Islet precursor cell (in vitro differentiated cells): Measurements from ENCODE around the gene OVAAL.

Source experiments
- DNase-seq: peaks from one replicate; pipeline ENCODE4 v3.0.0-alpha.2; 2018

OVAAL gene

DNA sequence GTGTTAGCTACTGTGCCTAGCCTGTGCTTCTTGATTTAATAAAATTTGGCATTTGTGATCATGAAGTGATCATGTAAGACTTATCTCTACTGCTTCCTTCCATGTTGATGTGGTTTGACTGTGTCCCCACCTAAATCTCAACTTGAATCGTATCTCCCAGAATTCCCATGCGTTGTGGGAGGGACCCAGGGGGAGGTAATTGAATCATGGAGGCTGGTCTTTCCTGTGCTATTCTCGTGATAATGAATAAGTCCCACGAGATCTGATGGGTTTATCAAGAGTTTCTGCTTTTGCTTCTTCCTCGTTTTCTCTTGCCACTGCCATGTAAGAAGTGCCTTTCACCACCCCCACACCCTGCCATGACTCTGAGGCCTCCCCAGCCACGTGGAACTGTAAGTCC lies at the start of gene OVAAL:
Gene OVAAL, plus strand, starts transcription at position 301 of the 400 bp plus-strand sequence.
- no peak for DNase-seq

DNA sequence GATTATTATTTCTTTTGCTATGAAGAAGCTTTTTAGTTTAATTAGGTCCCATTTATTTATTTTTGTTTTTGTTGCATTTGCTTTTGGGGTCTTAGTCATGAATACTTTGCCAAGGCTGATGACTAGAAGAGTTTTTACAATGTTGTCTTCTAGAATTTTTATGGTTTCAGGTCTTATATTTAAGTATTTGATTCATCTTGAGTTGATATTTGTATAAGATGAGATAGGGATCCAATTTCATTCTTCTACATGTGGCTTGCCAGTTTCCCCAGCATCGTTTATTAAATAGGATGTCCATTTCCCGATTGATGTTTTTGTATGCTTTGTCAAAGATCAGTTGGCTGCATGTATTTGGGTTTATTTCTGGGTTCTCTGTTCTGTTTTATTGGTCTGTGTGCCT lies 47.9 kb upstream of the OVAAL start:
- DNase-seq = no peak

DNA sequence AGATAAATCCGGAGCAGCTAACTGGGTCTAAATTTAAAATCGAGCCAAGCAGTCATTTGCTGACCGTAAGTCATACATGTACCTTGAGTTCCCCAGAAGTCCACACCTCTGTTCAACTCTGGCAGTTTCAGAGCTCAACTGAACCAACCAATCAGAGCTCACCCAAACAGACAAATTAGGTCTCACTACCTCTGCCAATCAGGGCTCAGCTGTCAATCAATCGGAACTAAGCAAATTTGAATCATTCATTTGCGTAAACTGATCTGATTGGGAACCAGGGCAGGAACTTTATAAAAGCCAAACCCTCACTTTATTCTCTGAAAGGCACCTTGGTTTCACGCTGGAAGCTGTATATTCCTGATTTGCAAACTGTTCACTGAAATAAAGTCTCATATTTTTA lies 45.2 kb upstream of the OVAAL start:
- DNase-seq = no peak

DNA sequence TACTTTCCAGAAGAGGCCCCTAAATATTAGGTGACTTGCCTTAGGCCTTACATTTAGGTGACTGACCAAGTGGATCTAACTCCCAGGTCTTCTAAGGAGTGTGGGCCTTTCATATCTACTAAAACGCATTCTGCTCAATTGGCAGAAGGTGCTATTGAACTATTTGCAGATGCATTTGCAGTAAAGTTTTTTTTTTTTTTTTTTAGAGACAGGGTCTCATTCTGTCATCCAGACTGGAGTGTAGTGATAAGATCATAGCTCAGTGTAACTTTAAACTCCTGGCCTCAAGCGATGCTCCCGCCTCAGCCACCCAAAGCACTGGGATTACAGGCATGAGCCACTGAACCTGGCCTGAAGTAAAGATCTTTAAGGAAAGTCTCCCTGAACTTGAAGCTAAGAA lies 43.4 kb upstream of the OVAAL start:
- DNase-seq = peak; percentile 66

DNA sequence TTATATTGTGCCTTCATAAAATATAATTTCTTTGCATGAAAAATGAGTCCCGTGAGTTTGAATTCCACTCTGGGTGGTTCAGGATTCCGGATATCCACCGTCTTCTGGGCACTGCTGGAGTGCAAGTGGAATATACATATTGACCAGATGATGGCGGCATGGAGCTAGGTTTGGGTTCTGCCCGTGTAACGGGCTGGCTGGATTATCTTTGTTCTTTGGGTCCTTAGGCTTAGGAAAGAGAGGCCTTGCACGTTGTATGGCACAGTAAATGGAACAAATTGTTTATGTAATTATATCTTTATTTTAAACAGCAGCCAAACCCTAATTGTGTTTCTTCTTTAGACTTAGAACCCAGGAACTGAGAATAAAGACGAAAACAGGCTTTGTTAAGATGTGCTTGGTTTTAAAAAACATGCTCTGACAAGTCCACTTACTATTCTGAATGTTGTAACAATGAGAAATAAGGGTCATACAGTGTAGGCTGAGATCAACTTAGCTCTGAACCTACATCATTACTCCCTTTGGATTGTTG lies 42.8 kb upstream of the OVAAL start:
- peak; percentile 86 for DNase-seq

DNA sequence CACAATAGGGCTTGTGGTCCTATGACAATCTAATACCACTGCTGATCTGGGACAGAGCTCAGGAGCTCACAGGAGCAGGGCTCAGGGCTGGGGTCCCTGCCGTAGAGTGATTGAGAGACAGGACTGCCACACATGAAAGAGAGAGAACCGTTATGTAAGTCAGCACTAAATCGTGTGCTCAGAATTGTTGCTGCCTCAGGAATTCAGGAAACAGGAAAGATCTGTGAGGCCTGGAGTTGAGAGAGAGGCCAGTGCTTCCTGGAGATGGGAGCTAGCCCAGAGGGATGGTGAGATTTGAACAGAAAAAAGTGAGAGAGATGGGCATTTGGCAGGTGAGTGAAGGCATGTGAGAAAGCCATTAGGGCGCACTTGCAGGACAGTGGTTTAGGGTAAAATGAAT lies 38.9 kb upstream of the OVAAL start:
- no peak for DNase-seq

DNA sequence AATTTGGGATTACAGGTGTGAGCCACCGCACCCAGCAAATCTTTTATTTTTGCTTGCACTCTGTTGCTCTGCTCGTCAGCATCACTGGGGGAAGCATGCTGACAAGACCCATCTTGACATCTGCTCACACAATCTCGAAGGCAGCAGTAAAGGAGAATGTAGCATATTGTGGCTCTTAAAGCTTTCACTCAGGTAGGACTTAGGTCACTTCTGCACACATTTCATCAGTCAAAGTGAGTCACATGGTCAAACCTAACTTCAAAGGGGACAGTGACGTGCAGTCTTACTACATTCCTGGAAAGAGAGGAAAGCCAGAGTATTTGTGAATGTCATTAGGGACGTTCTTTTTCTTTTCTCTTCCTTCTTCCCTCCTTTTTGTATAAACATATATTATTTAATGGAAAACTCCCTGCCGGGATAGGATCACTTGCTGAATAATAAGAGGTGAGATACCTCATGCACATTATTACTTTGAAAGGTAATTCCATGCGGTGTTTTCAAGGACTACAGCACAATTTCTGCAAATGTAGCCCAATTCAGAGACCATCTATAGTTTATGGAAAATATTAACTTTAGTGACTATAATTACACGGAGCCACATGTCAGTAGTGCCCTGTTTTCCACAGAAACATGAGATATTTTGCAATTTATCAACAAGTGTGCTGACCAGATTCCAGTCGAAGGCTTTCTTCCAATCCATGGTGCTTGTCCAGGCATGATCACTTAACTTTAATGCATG lies 37.1 kb upstream of the OVAAL start:
- DNase-seq = peak; percentile 87

DNA sequence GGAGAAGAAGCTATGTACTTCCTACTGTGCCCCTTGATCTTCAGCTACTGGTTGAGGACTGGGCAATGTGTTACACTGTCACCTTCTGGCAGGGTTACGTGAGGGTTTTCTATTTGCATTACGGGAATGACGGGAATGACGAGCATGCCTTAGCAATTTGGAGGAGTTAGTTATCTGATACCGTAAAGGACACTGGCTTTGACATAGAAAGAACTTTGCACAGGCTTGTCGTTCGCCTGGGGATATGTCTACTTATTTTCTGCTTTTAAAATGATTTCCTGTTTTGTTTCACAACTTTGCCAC lies 36.6 kb upstream of the OVAAL start:
- DNase-seq = peak; percentile 91

DNA sequence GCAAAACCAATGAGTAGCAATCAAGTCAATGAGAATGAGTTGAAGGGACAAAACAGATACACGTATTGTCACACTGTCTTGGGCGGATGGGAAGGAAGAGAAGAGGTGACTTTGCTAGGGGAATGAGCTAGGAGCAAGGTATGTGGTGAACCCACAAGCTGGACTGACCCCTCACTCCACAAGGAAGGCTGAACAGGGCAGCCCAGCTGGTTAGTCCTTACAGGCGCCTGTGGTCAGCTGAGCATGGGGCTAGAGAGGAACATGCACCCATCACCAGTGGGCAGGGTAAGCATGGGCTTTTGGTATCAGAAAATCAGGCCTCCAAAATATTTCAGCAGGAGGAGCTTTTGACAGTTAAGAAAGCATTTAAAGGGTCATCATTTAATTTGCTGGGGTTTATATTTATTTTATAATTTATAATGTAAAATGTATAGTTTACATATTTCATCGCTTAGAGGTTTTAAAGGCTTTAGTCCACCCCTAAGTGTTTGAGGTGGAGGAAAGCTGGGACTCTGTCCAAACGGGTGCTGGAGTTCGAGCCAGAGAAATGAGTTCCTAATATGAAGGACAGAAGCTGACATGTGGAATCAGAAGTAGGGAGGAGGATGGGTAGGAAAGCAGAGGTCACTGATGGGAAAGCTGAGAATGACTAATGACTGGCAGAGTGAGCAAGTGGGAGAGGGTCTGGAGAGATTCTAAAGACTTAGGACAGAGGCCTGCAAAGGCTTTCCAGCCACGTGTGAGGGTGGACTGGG lies 34.4 kb upstream of the OVAAL start:
- no peak for DNase-seq

DNA sequence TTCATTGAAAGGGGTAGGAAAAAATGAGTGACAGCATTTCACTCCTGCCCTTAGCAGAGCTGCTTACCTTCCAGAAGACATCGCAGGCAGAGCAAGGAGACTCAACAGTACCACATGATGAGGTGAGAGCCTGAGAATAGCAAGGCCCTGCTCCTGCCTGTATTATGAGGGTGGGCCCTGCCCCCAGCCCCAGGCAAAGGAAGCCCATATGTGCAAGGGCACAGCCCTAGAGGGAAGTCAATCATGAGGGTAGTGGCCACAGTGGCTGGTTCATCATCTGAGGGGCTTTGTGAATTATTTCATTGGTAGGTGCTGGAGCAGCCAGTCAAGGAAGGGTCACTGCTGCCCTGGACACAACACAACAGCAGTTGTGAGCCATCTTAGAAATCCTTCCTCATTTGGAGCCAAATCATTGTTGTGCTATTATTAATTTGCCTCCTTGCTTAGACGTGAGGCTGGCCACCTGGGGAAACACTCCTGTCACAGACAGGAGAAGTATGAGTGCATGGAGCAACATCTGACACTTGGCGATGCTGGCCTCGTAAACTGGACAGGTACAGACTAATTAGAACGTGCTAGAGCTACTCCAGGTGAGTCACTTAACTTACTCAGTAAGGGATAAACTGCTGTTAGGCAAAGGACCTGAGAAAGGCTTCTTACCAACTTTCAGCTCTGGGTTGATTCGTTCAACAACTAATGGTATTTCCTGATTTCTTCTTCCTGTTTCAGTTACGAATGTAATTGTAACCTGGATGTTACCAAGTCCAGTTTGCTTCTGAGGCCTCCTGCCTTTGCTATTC lies 33.6 kb upstream of the OVAAL start:
- no peak for DNase-seq

DNA sequence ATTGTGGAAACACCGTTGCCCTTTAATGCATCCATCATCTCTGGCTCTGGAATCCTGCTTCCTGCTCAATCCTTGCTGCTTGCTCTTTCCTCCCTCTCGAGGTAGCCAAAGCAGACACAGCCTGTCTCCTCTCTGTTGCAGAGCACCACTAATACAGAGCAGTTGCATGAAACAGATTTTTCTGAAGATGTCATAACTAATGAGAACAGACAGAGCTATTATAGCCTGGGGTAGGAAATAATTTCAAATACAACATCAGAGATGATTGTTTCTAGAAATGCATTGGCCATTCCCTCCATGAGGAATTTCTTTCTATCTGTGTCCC lies 33.1 kb upstream of the OVAAL start:
- DNase-seq = no peak

DNA sequence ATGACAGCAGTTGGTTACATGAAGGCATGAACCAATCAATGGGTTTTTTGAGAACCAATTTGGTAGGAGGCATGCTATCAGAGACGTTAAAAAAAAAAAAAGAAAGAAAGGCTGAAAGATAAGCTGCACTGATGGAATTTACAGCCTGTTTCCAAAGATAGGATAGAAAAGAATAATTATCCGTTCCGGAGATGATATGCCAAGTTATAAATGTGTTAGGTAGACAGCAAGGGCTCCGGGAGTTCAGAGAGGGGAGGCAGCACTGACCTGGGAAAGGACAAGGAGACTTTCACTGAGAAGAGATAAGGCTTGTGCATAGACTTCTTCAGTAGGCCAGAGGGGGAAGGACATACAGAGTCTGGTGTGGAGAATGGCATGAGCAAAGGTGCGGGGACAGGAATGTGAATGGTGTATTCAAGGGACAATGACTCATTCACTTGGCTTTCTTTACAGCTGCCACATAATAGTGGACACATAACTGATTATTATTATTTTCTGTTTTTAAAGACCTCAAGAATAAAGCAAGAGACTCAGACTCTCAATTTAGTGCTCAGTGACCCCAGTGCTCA lies 31.6 kb upstream of the OVAAL start:
- peak; percentile 74 for DNase-seq

DNA sequence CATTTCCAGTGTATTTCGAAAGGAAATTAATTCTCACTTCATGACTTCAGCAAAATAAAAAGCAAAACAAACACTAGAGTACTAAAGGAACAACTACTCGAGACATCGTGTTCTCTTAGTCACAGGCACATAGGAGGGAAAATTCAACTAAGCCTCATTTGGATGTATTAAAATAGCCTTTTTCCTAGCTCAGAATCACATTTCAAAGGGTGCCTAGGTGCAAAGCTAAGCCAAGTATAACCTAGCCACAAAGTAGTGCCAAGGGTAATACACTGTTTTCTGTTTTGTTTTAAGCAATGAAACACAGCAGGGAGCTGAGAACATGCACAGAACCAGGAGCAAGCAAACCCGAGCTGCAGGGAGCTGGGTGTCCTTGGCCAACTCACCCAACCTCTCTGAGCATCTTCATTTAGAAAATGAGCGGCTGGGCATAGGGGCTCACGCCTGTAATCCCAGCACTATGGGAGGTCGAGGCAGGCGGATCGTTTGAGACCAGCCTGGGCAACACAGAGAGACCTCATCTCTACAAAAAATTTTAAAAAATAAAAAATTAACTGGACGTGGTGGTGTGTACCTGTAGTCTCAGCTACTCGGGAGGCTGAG lies 29.8 kb upstream of the OVAAL start:
- no peak for DNase-seq

DNA sequence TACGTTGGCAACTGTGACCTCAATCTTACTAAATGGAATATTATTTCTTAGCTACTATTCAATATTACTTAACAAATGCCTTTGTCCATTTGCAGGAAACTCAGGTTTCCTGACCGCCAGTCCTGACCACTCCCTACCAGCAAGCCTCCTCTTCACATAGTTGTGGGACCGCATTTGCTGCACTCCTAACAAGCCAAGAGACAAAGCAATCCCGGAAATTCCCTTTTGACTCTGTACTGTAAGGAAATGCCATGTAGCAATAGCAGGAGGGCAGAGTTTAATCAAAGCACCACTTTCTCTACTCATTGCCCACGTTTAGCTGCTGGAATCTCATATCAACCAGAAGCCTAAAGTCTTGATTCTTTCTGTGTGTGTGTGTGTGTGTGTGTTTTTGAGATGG lies 28.3 kb upstream of the OVAAL start:
- no peak for DNase-seq

DNA sequence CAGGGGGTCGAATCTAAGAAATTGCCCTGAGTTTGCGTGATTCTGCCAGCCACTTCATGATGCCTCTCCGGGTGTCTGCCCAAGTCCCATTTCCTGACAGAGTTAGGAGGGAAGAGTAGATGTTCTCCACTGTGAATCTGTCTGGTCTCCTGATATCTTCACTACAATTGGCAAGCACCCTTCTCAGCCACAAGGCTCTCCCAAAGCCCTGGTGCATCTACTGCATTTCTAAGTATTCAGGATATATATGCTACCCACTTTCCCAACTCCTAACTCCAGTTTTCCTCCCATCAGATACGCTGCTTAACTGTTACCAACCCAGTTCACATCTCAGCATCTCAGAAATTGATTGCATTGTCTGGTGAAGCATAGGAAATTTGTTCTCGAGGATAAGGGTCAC lies 25.9 kb upstream of the OVAAL start:
- DNase-seq = no peak

DNA sequence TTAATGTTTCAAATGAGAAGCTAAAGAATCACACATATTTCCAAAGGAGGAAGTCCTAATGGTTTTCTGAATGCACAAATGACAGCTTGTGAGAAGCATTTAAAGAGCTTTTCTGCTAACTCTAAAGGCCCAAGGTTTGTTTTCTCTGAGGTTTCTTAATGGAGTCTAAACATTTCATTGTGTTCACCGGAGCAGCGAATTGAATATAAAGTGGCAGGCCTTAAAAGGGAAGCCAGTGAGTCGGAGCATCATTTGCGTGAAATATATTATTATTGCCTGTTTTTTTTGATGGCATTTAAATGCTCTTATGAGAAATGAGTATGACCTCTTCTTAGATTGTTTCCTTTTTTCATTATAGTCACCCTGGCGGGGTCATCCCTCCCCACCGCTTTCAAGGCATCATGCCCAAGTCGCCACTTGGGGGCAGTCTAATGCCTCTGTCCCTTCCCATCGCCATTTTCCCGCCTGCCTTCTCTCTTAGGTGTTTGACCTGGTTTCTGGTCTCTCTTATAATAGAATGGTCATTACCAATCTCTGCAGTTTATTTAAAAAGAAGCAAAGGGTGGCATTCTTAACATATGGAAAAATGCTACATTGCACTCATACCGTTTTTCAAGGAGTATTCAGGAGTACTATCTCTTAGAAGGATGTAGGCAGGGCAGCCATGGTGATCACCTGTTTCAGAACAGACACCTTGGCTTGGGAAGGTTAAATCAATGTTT lies 25.3 kb upstream of the OVAAL start:
- peak; percentile 77 for DNase-seq

DNA sequence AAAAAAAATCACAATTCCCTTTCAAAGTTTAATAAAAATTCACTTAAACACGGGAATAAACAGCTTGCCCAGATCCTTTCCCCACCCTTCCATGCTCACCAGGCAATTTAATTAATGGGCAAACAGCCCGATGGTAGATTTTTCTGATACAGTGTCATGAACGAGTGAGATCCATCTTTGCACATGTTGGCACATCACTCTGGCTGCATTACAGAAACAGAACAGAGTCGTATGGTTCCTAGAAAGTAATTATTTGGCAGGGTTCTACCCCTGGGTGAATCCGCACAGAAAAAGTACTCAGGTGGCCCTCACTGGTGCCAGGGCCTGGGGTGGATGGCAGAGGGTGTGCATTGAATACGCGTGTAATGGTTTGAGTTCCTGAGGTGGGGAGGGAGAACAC lies 24.6 kb upstream of the OVAAL start:
- no peak for DNase-seq

DNA sequence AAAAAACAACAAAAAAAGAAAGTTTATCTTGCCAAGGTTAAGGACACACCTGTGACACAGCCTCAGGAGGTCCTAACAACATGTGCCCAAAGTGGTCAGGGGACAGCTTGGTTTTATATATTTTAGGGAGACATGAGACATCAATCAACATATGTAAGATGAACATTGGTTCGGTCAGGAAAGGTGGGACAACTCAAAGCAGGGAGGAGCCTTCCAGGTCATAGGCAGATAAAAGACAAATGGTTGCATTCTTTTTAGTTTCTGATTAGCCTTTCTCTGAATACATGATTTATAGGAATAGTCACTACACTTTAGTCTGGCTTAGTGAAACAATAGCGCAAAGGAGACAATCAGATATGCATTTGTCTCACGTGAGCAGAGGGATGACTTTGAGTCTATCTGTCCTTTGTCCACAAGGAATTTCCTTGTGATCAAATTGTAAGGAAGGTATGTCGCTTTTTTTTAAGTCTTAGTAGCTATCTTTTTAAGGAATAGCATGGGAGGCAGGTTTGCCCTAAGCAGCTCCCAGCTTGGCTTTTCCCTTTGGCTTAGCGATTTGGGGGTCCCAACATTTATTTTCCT lies 23.3 kb upstream of the OVAAL start:
- no peak for DNase-seq

DNA sequence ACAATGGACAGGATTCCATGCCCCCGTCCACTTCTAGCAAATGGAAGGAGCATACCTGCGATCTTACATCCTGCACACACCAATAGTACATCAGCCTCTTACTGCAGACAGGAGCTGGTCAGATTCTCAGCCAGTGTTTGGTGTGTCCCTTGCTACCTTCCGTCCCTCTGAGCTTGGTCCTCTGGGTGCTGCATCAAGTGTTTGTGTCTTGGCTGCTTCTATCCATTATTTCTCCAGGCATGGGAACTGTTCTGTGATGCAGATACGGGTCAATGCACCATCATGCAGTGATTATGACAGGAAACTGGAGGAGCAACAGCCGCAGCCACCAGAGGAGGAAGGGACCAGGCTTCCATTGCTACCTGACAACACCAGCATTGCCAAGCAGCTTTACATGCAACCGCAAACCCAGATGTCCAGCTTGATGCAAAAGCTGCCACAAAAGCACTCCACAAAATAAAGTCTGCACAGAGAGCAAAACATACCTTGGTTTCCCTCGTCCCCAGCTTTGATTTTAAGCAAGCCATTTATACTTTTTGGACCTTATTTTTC lies 21.9 kb upstream of the OVAAL start:
- no peak for DNase-seq

DNA sequence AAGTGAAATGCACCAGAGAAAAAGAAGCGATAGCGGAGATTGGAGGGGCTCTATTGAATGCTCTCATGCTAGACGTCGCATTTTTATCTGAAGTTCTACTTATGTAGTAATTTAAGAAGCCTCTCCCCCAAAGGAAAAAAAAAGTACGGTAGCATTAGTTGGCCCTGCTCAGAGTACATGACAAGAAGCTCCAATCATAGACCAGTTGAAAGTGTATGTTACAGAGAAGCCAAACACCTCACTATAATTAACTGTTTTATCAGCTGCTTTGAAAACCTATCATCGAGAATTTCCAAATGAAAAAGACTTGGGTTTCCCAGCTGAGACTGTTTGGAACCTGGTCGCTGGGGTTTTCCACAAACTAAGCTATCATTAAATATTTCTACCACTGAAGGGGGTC lies 19.6 kb upstream of the OVAAL start:
- no peak for DNase-seq

DNA sequence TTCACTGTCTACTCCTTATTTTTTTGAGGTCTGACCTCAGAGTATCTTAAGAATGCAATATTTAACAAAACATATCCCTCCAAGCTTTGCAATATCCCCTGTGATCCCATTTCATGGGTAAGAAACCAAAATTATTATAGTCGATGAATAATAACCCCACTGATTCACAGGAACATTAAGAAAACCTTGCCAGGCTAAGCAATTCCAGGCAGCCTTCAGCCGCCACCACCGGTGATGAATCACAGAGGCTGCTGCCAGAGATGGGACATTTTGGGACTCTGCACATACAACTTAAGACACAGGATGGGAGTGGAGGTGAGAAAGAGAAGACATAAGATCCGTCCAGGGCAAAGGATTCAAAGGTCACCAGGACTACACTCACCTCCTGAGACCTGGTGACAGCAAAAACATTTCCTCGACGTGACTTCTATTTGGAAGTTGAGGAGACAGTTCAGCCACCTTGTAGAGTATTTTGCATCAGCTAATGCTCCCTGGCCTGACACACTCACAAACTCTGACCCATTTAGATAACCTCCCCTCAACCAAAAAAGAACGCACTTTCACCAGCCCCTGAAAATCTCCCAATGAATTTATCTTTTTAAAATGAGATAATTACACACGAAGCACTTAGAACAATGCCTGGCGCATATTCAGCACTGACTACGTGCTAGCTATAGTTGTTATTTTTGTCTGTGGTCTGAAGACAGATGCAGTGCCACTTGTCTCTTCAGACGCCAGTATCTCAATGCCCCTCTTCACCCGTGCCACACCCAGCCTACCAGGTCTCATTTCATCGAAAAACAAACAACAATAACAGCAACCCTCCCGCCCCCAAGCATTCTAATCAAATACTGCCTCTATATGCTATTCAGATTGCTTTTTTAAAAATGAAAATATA lies 17.8 kb upstream of the OVAAL start:
- no peak for DNase-seq
